ENCODE data around the gene NEK10. TPM values are rescaled to one million over a fixed set of nuclear protein-coding genes. Genes with fewer than 3 reads are reported as not detected.
A peak's percentile ranks its signal among the peaks of the same experiment; 100 is the strongest.

NEK10 gene
- total RNA-seq, 1 donor from 2014 or later, result 4.2 TPM

GRCh38 chr3:27376109-27376772 lies 7.1 kb upstream of the NEK10 start:
- H3K4me1 Mint-ChIP-seq (ENCODE audit: unreplicated experiment), result no peaks in the 10 kb centered on the region
- H3K27me3 Mint-ChIP-seq, result no peaks in the 10 kb centered on the region
- no peak overlapping the region for H3K4me3 Mint-ChIP-seq
- H3K36me3 Mint-ChIP-seq, result peaks cover 5% of the 10 kb centered on the region
- no peaks in the 10 kb centered on the region for H3K9me3 Mint-ChIP-seq
- DNase-seq (ENCODE audit: extremely low spot score, unreplicated experiment), result no peak
- no peak overlapping the region for H3K27ac Mint-ChIP-seq
- TF ChIP-seq CTCF (conservative IDR thresholded peaks at IDR 0.05), result no peak

GRCh38 chr3:27366062-27366591 lies 3.1 kb downstream of the NEK10 start:
- H3K36me3 Mint-ChIP-seq, result no peaks in the 10 kb centered on the region
- DNase-seq (ENCODE audit: extremely low spot score, unreplicated experiment), result no peak
- no peaks in the 10 kb centered on the region for H3K9me3 Mint-ChIP-seq
- no peak overlapping the region for H3K27ac Mint-ChIP-seq
- H3K4me1 Mint-ChIP-seq (ENCODE audit: unreplicated experiment), result peaks cover 7% of the 10 kb centered on the region
- peaks cover 4% of the 10 kb centered on the region for H3K27me3 Mint-ChIP-seq
- no peak for TF ChIP-seq CTCF (conservative IDR thresholded peaks at IDR 0.05)
- no peak overlapping the region for H3K4me3 Mint-ChIP-seq

- Mint-ChIP-seq H3K27ac (peak overlapping the region; percentile 12), H3K4me3 (no peak overlapping the region), H3K9me3 (peaks cover 4% of the 10 kb centered on the region), H3K36me3 (no peaks in the 10 kb centered on the region), H3K4me1 (ENCODE audit: unreplicated experiment) (peaks cover 13% of the 10 kb centered on the region), H3K27me3 (peaks cover 2% of the 10 kb centered on the region)
- TF ChIP-seq CTCF (conservative IDR thresholded peaks at IDR 0.05), result no peak
- no peak for DNase-seq (ENCODE audit: extremely low spot score, unreplicated experiment)
Observed at GRCh38 chr3:27360113-27361078, 8.8 kb downstream of the NEK10 start.

- Mint-ChIP-seq H3K9me3 (peaks cover 4% of the 10 kb centered on the region), H3K4me1 (ENCODE audit: unreplicated experiment) (peaks cover 13% of the 10 kb centered on the region), H3K27me3 (peaks cover 7% of the 10 kb centered on the region), H3K36me3 (no peaks in the 10 kb centered on the region), H3K4me3 (no peak overlapping the region), H3K27ac (no peak overlapping the region)
- TF ChIP-seq CTCF (conservative IDR thresholded peaks at IDR 0.05), result no peak
- no peak for DNase-seq (ENCODE audit: extremely low spot score, unreplicated experiment)
Observed at GRCh38 chr3:27358372-27358771, 10.8 kb downstream of the NEK10 start.

- Mint-ChIP-seq H3K4me3 (no peak overlapping the region), H3K9me3 (peaks cover 4% of the 10 kb centered on the region), H3K27ac (no peak overlapping the region), H3K27me3 (peaks cover 7% of the 10 kb centered on the region), H3K36me3 (no peaks in the 10 kb centered on the region), H3K4me1 (ENCODE audit: unreplicated experiment) (peaks cover 13% of the 10 kb centered on the region)
- no peak for DNase-seq (ENCODE audit: extremely low spot score, unreplicated experiment)
- TF ChIP-seq CTCF (conservative IDR thresholded peaks at IDR 0.05), result peak; percentile 77
Observed at GRCh38 chr3:27357665-27358258, 11.4 kb downstream of the NEK10 start.

Measured in type B pancreatic cell (in vitro differentiated cells).